ENCODE measurements around the gene GPR132. TPM values are rescaled to one million over a fixed set of nuclear protein-coding genes. Genes with fewer than 3 reads are reported as not detected.

GPR132 gene
- total RNA-seq, 1 experiment from 2014 or later: not detected

- no peaks in the 10 kb centered on the region for H3K27me3 ChIP-seq (replicated peaks; ENCODE audit: control insufficient read depth, insufficient read depth, low read length)
- no TSS peak for BruUV-seq (replicated peaks)
- DNase-seq: peak; percentile 59 to 76
- Mint-ChIP-seq H3K36me3 (ENCODE audit: insufficient read depth, unreplicated experiment) (peaks cover 41% of the 10 kb centered on the region), H3K4me1 (ENCODE audit: low read depth, unreplicated experiment) (peaks cover 6% of the 10 kb centered on the region), H3K9me3 (ENCODE audit: unreplicated experiment) (no peaks in the 10 kb centered on the region), H3K27me3 (ENCODE audit: insufficient read depth, unreplicated experiment) (no peaks in the 10 kb centered on the region), H3K27ac (ENCODE audit: unreplicated experiment) (peak overlapping the region; percentile 86), H3K4me3 (ENCODE audit: unreplicated experiment) (peak overlapping the region; percentile 93)
- CTCF ChIA-PET: interaction anchor here (0.6 to 1.4 kb wide), 4 partner anchors 49 to 93 kb away, joined by 3 to 4 read pairs (median 3); partner anchors contain the start of gene JAG2
- peaks cover 65% of the 10 kb centered on the region for H3K4me1 ChIP-seq
- no peaks in the 10 kb centered on the region for H3K9me3 ChIP-seq
- H3K36me3 ChIP-seq (ENCODE audit: control insufficient read depth, insufficient read depth, low read length): no peaks in the 10 kb centered on the region
- peak overlapping the region; percentile 16 for H3K4me3 ChIP-seq (ENCODE audit: low read depth, low read length)
- intact Hi-C loops (cut with micrococcal nuclease; ENCODE audit: unreplicated experiment): no loop called here
- POLR2A ChIA-PET: no interaction called here
- TF ChIP-seq CTCF (IDR thresholded peaks at IDR 0.05; ENCODE audit: insufficient read depth in 1 of 2, low read depth in 1 of 2, low read length in 1 of 2, severe bottlenecking in 1 of 2, unreplicated experiment in 1 of 2): no peak
Measured at GRCh38 chr14:105091517-105092170, 26.4 kb upstream of the GPR132 start.

GRCh38 chr14:105091054-105091516 lies 25.9 kb upstream of the GPR132 start:
- peaks cover 6% of the 10 kb centered on the region for H3K4me1 Mint-ChIP-seq (ENCODE audit: low read depth, unreplicated experiment)
- no peaks in the 10 kb centered on the region for H3K9me3 ChIP-seq
- H3K27me3 ChIP-seq (replicated peaks; ENCODE audit: control insufficient read depth, insufficient read depth, low read length): no peaks in the 10 kb centered on the region
- no peak for DNase-seq
- ChIA-PET POLR2A (no interaction called here), CTCF (interaction anchor here (1.0 to 1.4 kb wide), 5 partner anchors 74 to 158 kb away, joined by 3 to 5 read pairs (median 3); partner anchors contain the start of genes BTBD6 and JAG2)
- no peak overlapping the region for H3K4me3 Mint-ChIP-seq (ENCODE audit: unreplicated experiment)
- intact Hi-C loops (cut with micrococcal nuclease; ENCODE audit: unreplicated experiment): no loop called here
- peaks cover 69% of the 10 kb centered on the region for H3K4me1 ChIP-seq
- TF ChIP-seq CTCF (IDR thresholded peaks at IDR 0.05; ENCODE audit: insufficient read depth in 1 of 2, low read depth in 1 of 2, low read length in 1 of 2, severe bottlenecking in 1 of 2, unreplicated experiment in 1 of 2): no peak
- H3K36me3 ChIP-seq (ENCODE audit: control insufficient read depth, insufficient read depth, low read length): no peaks in the 10 kb centered on the region
- peaks cover 45% of the 10 kb centered on the region for H3K36me3 Mint-ChIP-seq (ENCODE audit: insufficient read depth, unreplicated experiment)
- no peaks in the 10 kb centered on the region for H3K27me3 Mint-ChIP-seq (ENCODE audit: insufficient read depth, unreplicated experiment)
- BruUV-seq (replicated peaks): no TSS peak
- no peak overlapping the region for H3K27ac Mint-ChIP-seq (ENCODE audit: unreplicated experiment)
- no peak overlapping the region for H3K4me3 ChIP-seq (ENCODE audit: low read depth, low read length)
- H3K9me3 Mint-ChIP-seq (ENCODE audit: unreplicated experiment): no peaks in the 10 kb centered on the region

GRCh38 chr14:105090493-105091053 lies 25.3 kb upstream of the GPR132 start:
- Mint-ChIP-seq H3K9me3 (ENCODE audit: unreplicated experiment) (no peaks in the 10 kb centered on the region), H3K27me3 (ENCODE audit: insufficient read depth, unreplicated experiment) (no peaks in the 10 kb centered on the region), H3K27ac (ENCODE audit: unreplicated experiment) (peak overlapping the region; percentile 4), H3K4me1 (ENCODE audit: low read depth, unreplicated experiment) (peaks cover 6% of the 10 kb centered on the region), H3K36me3 (ENCODE audit: insufficient read depth, unreplicated experiment) (peaks cover 45% of the 10 kb centered on the region), H3K4me3 (ENCODE audit: unreplicated experiment) (no peak overlapping the region)
- no peaks in the 10 kb centered on the region for H3K36me3 ChIP-seq (ENCODE audit: control insufficient read depth, insufficient read depth, low read length)
- no peak overlapping the region for H3K4me3 ChIP-seq (ENCODE audit: low read depth, low read length)
- TF ChIP-seq CTCF (IDR thresholded peaks at IDR 0.05; ENCODE audit: insufficient read depth in 1 of 2, low read depth in 1 of 2, low read length in 1 of 2, severe bottlenecking in 1 of 2, unreplicated experiment in 1 of 2): peak; percentile 89 to 90
- H3K27me3 ChIP-seq (replicated peaks; ENCODE audit: control insufficient read depth, insufficient read depth, low read length): no peaks in the 10 kb centered on the region
- no peaks in the 10 kb centered on the region for H3K9me3 ChIP-seq
- intact Hi-C loops (cut with micrococcal nuclease; ENCODE audit: unreplicated experiment): no loop called here
- no TSS peak for BruUV-seq (replicated peaks)
- CTCF ChIA-PET: interaction anchor here (0.6 to 1.4 kb wide), 12 partner anchors 17 to 1270 kb away, joined by 3 to 5 read pairs (median 3); partner anchors contain the start of genes BRF1, BTBD6, CDCA4 and JAG2
- DNase-seq: peak; percentile 87 to 92
- POLR2A ChIA-PET: no interaction called here
- peaks cover 69% of the 10 kb centered on the region for H3K4me1 ChIP-seq
